ENCODE results near the gene TMEM184B.

GRCh38 chr22:38296372-38296771, 23.6 kb upstream of the TMEM184B start:
- TF ChIP-seq ZNF565 (CRISPR knock-in tag; conservative IDR thresholded peaks at IDR 0.05; ENCODE audit: low read depth) (no peak), OSR1 (CRISPR knock-in tag; IDR thresholded peaks at IDR 0.05) (no peak), CREB5 (CRISPR knock-in tag; IDR thresholded peaks at IDR 0.05; ENCODE audit: low read depth) (no peak), TOX (CRISPR knock-in tag; IDR thresholded peaks at IDR 0.05; ENCODE audit: borderline replicate concordance) (no peak), CSRNP3 (CRISPR knock-in tag; IDR thresholded peaks at IDR 0.05) (no peak), TSHZ2 (CRISPR knock-in tag; IDR thresholded peaks at IDR 0.05) (no peak), PPARA (CRISPR knock-in tag; IDR thresholded peaks at IDR 0.05; ENCODE audit: borderline replicate concordance) (no peak), ZFP30 (CRISPR knock-in tag; IDR thresholded peaks at IDR 0.05) (no peak), SNAI2 (CRISPR knock-in tag; IDR thresholded peaks at IDR 0.05) (no peak)
